ENCODE measurements around the gene PKP4.

- no peak for TF ChIP-seq CTCF (IDR thresholded peaks at IDR 0.05; ENCODE audit: borderline replicate concordance, extremely low read depth, low read length, poor library complexity, severe bottlenecking)
- no peak for TF ChIP-seq EZH2 (IDR thresholded peaks at IDR 0.05; ENCODE audit: borderline replicate concordance, low read depth, low read length, severe bottlenecking)
Observed at GRCh38 chr2:158579928-158580327, 123.2 kb downstream of the PKP4 start.
